Testis (tissue), 2 donors: ENCODE data around the gene HSP90AB1.

Experiments
- POLR2A ChIP-seq: fragments of 450-650 bp; IDR thresholded peaks from one replicate; pipeline ENCODE4 v1.6.1; 2017; ENCODE audit warnings: antibody characterized with exemption, mild to moderate bottlenecking, moderate library complexity
- TF ChIP-seq, protein P1 (sequence below), 3 experiments: fragments of 450-650 bp in 2 of 3; fragments of 200-600 bp in 1 of 3; sonication (generic) in 1 of 3; IDR thresholded peaks; one replicate each; pipeline ENCODE4 v1.5.1; 2016 to 2019; ENCODE audit warnings: antibody characterized with exemption in 3 of 3, mild to moderate bottlenecking in 2 of 3, moderate library complexity in 1 of 3

DNA sequence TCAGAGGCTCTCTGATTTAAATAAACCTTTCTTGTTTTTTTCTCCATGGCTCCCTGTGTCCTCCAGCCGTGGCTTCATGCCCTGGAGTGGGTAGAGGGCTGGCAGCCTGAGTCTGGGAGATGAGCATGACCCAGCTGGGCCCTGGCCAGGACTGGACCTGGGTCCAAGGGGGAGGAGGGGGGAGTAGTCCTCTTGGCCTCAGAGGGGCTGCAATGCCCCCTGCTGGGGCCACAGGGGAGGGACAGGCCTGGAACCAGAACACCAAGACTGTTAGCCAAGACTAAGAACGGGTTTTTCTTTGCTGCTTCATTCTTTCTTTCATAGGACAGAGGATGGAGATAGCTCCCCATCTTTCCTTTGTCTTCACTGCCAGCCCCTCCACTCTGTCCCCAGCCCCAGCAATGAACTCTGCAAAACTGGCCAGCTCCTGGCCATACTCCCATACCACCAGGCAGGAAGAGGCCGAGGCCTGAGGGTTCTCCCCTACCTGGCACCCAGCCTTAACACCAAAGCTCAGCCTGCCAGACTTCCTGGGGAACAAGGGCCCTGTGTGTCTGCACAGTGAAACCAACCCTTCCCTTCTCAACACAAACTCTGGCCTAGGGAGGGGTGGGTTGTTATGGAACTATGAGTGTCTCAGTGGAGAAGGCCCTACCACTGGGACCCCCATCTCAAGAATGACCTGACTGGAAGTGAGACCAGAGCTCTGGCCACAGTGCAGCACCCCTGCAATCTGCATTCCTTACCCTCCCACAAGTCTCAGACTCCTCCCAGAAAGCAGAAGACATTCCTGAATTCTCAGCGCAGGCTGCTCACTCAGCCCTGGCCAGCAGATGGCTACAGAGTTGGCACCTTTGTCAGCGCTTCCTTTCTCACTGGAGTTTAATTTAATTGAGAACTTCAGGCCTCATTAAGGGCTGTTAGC lies 12.5 kb upstream of the HSP90AB1 start:
- TF ChIP-seq, protein P1, sequence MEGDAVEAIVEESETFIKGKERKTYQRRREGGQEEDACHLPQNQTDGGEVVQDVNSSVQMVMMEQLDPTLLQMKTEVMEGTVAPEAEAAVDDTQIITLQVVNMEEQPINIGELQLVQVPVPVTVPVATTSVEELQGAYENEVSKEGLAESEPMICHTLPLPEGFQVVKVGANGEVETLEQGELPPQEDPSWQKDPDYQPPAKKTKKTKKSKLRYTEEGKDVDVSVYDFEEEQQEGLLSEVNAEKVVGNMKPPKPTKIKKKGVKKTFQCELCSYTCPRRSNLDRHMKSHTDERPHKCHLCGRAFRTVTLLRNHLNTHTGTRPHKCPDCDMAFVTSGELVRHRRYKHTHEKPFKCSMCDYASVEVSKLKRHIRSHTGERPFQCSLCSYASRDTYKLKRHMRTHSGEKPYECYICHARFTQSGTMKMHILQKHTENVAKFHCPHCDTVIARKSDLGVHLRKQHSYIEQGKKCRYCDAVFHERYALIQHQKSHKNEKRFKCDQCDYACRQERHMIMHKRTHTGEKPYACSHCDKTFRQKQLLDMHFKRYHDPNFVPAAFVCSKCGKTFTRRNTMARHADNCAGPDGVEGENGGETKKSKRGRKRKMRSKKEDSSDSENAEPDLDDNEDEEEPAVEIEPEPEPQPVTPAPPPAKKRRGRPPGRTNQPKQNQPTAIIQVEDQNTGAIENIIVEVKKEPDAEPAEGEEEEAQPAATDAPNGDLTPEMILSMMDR (IDR thresholded peaks at IDR 0.05), result peak; percentile 65 to 72 (median 68)
- TF ChIP-seq POLR2A, result no peak
